Endothelial cell (in vitro differentiated cells): ENCODE results near the gene SECISBP2. TPM values are rescaled to one million over a fixed set of nuclear protein-coding genes. Genes with fewer than 3 reads are reported as not detected.

Experiments
- DNase-seq: peaks from one replicate; pipeline ENCODE4 v3.0.0; 2021; ENCODE audit warnings: low spot score
- H3K27ac Mint-ChIP-seq: one replicate; pipeline ENCODE4 v1.8.0; 2021; ENCODE audit warnings: mixed read lengths, inconsistent platforms; ENCODE audit not compliant: unreplicated experiment
- H3K27me3 Mint-ChIP-seq: one replicate; pipeline ENCODE4 v1.8.0; 2021; ENCODE audit warnings: mild to moderate bottlenecking, moderate library complexity, mixed read lengths, inconsistent platforms; ENCODE audit not compliant: unreplicated experiment
- H3K36me3 Mint-ChIP-seq: one replicate; pipeline ENCODE4 v1.8.0; 2021; ENCODE audit warnings: mild to moderate bottlenecking, low read depth, mixed read lengths, inconsistent platforms; ENCODE audit not compliant: unreplicated experiment
- H3K4me1 Mint-ChIP-seq: one replicate; pipeline ENCODE4 v1.8.0; 2021; ENCODE audit warnings: mild to moderate bottlenecking, mixed read lengths, inconsistent platforms; ENCODE audit not compliant: unreplicated experiment
- H3K4me3 Mint-ChIP-seq: one replicate; pipeline ENCODE4 v1.8.0; 2021; ENCODE audit warnings: mild to moderate bottlenecking, mixed read lengths, inconsistent platforms; ENCODE audit not compliant: unreplicated experiment
- H3K9me3 Mint-ChIP-seq: one replicate; pipeline ENCODE4 v1.8.0; 2021; ENCODE audit warnings: mixed read lengths, inconsistent platforms; ENCODE audit not compliant: unreplicated experiment
- total RNA-seq: library from RNA; stranded (reverse); fragmentation: NEBNext Ultra II Directional; extraction: Animal tissue kit (Norgen Biotek cat#: 25700); gene quantifications from one replicate; pipeline ENCODE4 v1.2.1, GENCODE V29; 2021; ENCODE audit not compliant: unreplicated experiment
- TF ChIP-seq, protein P1 (sequence below): fragments of 200-600 bp; sonication (generic); IDR thresholded peaks from one replicate; pipeline ENCODE4 v1.5.0; 2021; ENCODE audit warnings: antibody characterized with exemption; ENCODE audit not compliant: unreplicated experiment

Gene SECISBP2
- total RNA-seq, 1 donor from 2014 or later = 41.3 TPM

DNA sequence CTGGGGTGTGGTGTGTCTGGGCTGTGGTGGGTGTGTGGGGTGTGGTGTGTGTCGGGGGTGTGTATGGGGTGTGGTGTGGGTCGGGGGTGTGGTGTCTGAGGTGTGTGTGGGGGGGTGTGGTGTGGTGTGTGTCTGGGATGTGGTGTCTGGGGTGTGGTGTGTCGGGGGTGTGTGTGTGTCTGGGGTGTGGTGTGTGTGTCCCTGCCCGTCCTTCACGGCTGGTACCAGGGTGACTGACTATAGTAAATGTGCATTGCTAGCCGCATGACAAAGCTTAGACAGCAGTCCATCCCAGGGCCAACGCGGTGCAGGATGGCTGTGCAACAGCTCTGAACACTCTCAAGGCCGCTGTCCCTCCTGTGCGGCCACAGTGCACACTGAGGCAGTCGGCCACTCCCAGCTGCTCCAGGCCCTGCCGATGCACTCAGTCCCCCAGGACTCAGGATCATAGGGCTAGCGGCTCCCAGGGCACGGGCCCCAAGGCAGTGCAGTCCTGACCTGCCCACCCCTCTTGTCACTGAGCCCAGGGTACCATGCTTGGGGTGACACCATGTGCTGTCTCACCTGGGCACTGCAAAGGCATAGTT is 54.0 kb downstream of the SECISBP2 start:
- TF ChIP-seq, protein P1, sequence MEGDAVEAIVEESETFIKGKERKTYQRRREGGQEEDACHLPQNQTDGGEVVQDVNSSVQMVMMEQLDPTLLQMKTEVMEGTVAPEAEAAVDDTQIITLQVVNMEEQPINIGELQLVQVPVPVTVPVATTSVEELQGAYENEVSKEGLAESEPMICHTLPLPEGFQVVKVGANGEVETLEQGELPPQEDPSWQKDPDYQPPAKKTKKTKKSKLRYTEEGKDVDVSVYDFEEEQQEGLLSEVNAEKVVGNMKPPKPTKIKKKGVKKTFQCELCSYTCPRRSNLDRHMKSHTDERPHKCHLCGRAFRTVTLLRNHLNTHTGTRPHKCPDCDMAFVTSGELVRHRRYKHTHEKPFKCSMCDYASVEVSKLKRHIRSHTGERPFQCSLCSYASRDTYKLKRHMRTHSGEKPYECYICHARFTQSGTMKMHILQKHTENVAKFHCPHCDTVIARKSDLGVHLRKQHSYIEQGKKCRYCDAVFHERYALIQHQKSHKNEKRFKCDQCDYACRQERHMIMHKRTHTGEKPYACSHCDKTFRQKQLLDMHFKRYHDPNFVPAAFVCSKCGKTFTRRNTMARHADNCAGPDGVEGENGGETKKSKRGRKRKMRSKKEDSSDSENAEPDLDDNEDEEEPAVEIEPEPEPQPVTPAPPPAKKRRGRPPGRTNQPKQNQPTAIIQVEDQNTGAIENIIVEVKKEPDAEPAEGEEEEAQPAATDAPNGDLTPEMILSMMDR = no peak
- no peak for DNase-seq
- H3K36me3 Mint-ChIP-seq = no peaks in the 10 kb centered on the region
- H3K27me3 Mint-ChIP-seq = peaks cover 11% of the 10 kb centered on the region
- H3K4me1 Mint-ChIP-seq = peaks cover 7% of the 10 kb centered on the region
- H3K27ac Mint-ChIP-seq = no peak overlapping the region
- no peak overlapping the region for H3K4me3 Mint-ChIP-seq
- H3K9me3 Mint-ChIP-seq = no peaks in the 10 kb centered on the region

DNA sequence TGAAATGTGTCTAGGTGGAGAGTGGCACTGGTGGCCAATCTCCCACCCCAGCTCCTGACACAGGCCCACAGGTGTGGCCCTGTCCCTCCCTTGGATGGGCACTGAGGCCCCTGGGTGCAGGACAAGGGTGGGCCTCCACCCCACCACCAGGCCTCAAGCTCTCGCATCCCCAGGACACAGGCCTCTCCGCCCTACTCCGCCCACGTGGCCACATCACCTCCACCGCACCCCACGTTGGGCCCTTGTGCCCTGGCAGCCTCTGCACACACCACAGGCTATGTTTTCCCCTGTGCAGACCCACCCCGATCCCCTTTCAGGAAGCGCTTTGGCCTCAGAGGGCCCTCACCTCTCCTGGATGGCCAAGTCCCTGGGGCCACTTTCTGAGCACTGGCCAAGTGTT is 54.7 kb downstream of the SECISBP2 start:
- H3K27ac Mint-ChIP-seq = no peak overlapping the region
- TF ChIP-seq, protein P1 = no peak
- peaks cover 10% of the 10 kb centered on the region for H3K27me3 Mint-ChIP-seq
- H3K4me3 Mint-ChIP-seq = no peak overlapping the region
- DNase-seq = no peak
- H3K4me1 Mint-ChIP-seq = peaks cover 7% of the 10 kb centered on the region
- H3K36me3 Mint-ChIP-seq = no peaks in the 10 kb centered on the region
- no peaks in the 10 kb centered on the region for H3K9me3 Mint-ChIP-seq

DNA sequence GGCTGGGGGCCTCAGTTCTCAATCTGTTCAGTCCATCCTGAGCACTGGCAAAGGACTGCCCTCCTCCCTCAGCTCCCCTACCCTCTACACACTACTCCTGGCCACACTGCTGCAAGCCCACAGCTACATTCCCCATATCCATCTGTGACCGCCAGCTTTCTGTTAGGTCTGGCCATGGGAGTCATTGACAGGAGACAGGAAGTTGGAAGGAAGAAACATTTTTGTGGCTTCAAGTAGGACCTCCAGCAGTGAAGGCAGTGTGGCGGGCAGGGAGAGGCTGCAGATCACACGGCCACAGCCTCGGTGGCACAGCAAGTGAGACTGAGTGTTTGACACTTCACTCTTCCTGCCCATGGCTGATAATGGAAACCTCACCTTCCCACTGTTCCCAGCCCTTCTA is 55.9 kb downstream of the SECISBP2 start:
- no peaks in the 10 kb centered on the region for H3K9me3 Mint-ChIP-seq
- H3K27ac Mint-ChIP-seq = no peak overlapping the region
- no peak overlapping the region for H3K4me3 Mint-ChIP-seq
- H3K36me3 Mint-ChIP-seq = no peaks in the 10 kb centered on the region
- H3K27me3 Mint-ChIP-seq = peaks cover 12% of the 10 kb centered on the region
- no peak for DNase-seq
- H3K4me1 Mint-ChIP-seq = peaks cover 7% of the 10 kb centered on the region
- TF ChIP-seq, protein P1 = no peak

DNA sequence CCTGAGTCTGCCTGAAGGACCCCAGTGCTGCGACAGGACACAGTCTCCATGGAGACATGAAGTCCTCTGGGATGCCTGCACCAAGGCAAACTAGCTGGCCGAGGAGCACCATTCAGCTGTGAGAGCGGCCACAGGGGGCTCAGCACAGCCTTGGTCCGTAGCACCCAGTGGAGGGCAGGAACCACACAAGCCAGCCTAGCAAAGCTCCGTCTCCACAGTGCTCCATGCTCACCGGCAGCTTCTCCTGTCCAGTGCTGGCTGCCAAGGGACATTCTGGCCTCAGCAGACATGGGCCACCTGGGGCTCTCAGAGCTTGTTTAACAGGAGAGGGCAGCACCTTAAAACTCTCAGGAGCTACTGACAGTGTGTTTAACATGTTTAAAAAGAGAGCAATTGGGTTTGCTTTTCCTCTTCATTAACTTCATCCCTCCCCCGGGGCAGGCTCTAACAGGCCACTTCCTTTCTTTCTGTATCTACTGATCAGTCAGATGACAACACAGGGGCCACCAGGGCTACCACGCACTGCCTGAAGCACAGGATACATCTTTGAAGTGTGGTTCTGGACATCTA is 57.0 kb downstream of the SECISBP2 start:
- H3K27ac Mint-ChIP-seq = peak overlapping the region; percentile 58
- peaks cover 7% of the 10 kb centered on the region for H3K4me1 Mint-ChIP-seq
- no peak for DNase-seq
- H3K9me3 Mint-ChIP-seq = no peaks in the 10 kb centered on the region
- H3K4me3 Mint-ChIP-seq = no peak overlapping the region
- peaks cover 12% of the 10 kb centered on the region for H3K27me3 Mint-ChIP-seq
- H3K36me3 Mint-ChIP-seq = no peaks in the 10 kb centered on the region
- TF ChIP-seq, protein P1 = no peak

DNA sequence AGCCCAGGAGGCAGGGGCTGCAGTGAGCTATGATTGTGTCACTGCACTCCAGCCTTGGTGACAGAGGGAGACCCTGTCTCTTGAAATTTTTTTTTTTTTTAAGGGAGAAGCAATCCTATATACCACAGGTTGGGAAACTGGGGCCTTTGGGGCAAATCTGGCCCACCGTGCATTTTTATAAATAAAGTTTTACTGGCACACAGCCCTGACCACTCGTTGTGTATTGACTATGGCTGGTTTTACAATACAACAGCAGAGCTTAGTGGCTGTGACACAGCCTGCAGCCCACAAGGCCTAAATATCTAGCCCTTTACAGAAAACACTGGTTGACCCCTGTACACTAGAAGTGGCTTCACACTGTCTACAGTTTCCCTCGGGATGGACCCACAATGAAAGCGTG is 58.0 kb downstream of the SECISBP2 start:
- Mint-ChIP-seq H3K36me3 (no peaks in the 10 kb centered on the region), H3K4me1 (peaks cover 7% of the 10 kb centered on the region), H3K27ac (no peak overlapping the region), H3K9me3 (no peaks in the 10 kb centered on the region), H3K4me3 (no peak overlapping the region), H3K27me3 (peaks cover 15% of the 10 kb centered on the region)
- TF ChIP-seq, protein P1 = no peak
- DNase-seq = no peak
